Measurements from ENCODE around the gene CCDC172.
"Not testable (repeated sequence)": the region's sequence is repeated elsewhere in the genome, so short reads cannot be mapped to it uniquely, and the experiment has no call there.

The CCDC172 gene

GRCh38 chr10:116385994-116386809 lies 62.0 kb downstream of the CCDC172 start:
- H3K27ac ChIP-seq (ENCODE audit: low read depth, low read length) = no peak overlapping the region
- no peaks in the 10 kb centered on the region for H3K36me3 ChIP-seq (ENCODE audit: control insufficient read depth in 1 of 2, insufficient read depth in 2 of 2, low read length in 2 of 2)
- no peak overlapping the region for H3K4me3 ChIP-seq (ENCODE audit: low read depth in 1 of 2, low read length in 2 of 2)
- no peaks in the 10 kb centered on the region for H3K4me1 ChIP-seq (ENCODE audit: control insufficient read depth in 1 of 2, insufficient read depth in 2 of 2, low read length in 2 of 2)
- H3K9me3 ChIP-seq (ENCODE audit: control insufficient read depth in 1 of 2, low read length in 2 of 2) = no peaks in the 10 kb centered on the region
- no peaks in the 10 kb centered on the region for H3K27me3 ChIP-seq (ENCODE audit: control insufficient read depth in 1 of 2, insufficient read depth in 2 of 2, low read length in 2 of 2)
- no peak overlapping the region for H3K9ac ChIP-seq (ENCODE audit: low read depth in 1 of 2, low read length in 2 of 2)

- not testable (repeated sequence) for H3K27me3 ChIP-seq (ENCODE audit: control insufficient read depth in 1 of 2, insufficient read depth in 2 of 2, low read length in 2 of 2); H3K4me3 ChIP-seq (ENCODE audit: low read depth in 1 of 2, low read length in 2 of 2); H3K9ac ChIP-seq (ENCODE audit: low read depth in 1 of 2, low read length in 2 of 2); H3K4me1 ChIP-seq (ENCODE audit: control insufficient read depth in 1 of 2, insufficient read depth in 2 of 2, low read length in 2 of 2); H3K27ac ChIP-seq (ENCODE audit: low read depth, low read length); H3K36me3 ChIP-seq (ENCODE audit: control insufficient read depth in 1 of 2, insufficient read depth in 2 of 2, low read length in 2 of 2); H3K9me3 ChIP-seq (ENCODE audit: control insufficient read depth in 1 of 2, low read length in 2 of 2)
Measured at GRCh38 chr10:116393246-116393831, 69.1 kb downstream of the CCDC172 start.

GRCh38 chr10:116395223-116395985 lies 71.2 kb downstream of the CCDC172 start:
- no peak overlapping the region for H3K4me3 ChIP-seq (ENCODE audit: low read depth in 1 of 2, low read length in 2 of 2)
- H3K27ac ChIP-seq (ENCODE audit: low read depth, low read length) = no peak overlapping the region

GRCh38 chr10:116398224-116398623 lies 74.0 kb downstream of the CCDC172 start:
- Histone ChIP-seq H3K4me1 (ENCODE audit: control insufficient read depth in 1 of 2, insufficient read depth in 2 of 2, low read length in 2 of 2) (no peaks in the 10 kb centered on the region), H3K9ac (ENCODE audit: low read depth in 1 of 2, low read length in 2 of 2) (no peak overlapping the region), H3K27ac (ENCODE audit: low read depth, low read length) (no peak overlapping the region), H3K27me3 (ENCODE audit: control insufficient read depth in 1 of 2, insufficient read depth in 2 of 2, low read length in 2 of 2) (no peaks in the 10 kb centered on the region), H3K4me3 (ENCODE audit: low read depth in 1 of 2, low read length in 2 of 2) (no peak overlapping the region), H3K9me3 (ENCODE audit: control insufficient read depth in 1 of 2, low read length in 2 of 2) (no peaks in the 10 kb centered on the region), H3K36me3 (ENCODE audit: control insufficient read depth in 1 of 2, insufficient read depth in 2 of 2, low read length in 2 of 2) (no peaks in the 10 kb centered on the region)

More at GRCh38 chr10:116395223-116395985, 71.2 kb downstream of the CCDC172 start:
- H3K9me3 ChIP-seq (ENCODE audit: control insufficient read depth in 1 of 2, low read length in 2 of 2) = no peaks in the 10 kb centered on the region
- no peaks in the 10 kb centered on the region for H3K27me3 ChIP-seq (ENCODE audit: control insufficient read depth in 1 of 2, insufficient read depth in 2 of 2, low read length in 2 of 2)
- H3K36me3 ChIP-seq (ENCODE audit: control insufficient read depth in 1 of 2, insufficient read depth in 2 of 2, low read length in 2 of 2) = no peaks in the 10 kb centered on the region
- no peak overlapping the region for H3K9ac ChIP-seq (ENCODE audit: low read depth in 1 of 2, low read length in 2 of 2)
- no peaks in the 10 kb centered on the region for H3K4me1 ChIP-seq (ENCODE audit: control insufficient read depth in 1 of 2, insufficient read depth in 2 of 2, low read length in 2 of 2)

GRCh38 chr10:116402858-116403257 lies 78.6 kb downstream of the CCDC172 start:
- no peak overlapping the region for H3K4me3 ChIP-seq (ENCODE audit: low read depth in 1 of 2, low read length in 2 of 2)
- no peak overlapping the region for H3K27ac ChIP-seq (ENCODE audit: low read depth, low read length)
- no peaks in the 10 kb centered on the region for H3K9me3 ChIP-seq (ENCODE audit: control insufficient read depth in 1 of 2, low read length in 2 of 2)
- no peak overlapping the region for H3K9ac ChIP-seq (ENCODE audit: low read depth in 1 of 2, low read length in 2 of 2)
- H3K4me1 ChIP-seq (ENCODE audit: control insufficient read depth in 1 of 2, insufficient read depth in 2 of 2, low read length in 2 of 2) = no peaks in the 10 kb centered on the region
- H3K27me3 ChIP-seq (ENCODE audit: control insufficient read depth in 1 of 2, insufficient read depth in 2 of 2, low read length in 2 of 2) = no peaks in the 10 kb centered on the region
- no peaks in the 10 kb centered on the region for H3K36me3 ChIP-seq (ENCODE audit: control insufficient read depth in 1 of 2, insufficient read depth in 2 of 2, low read length in 2 of 2)

GRCh38 chr10:116403740-116404250 lies 79.5 kb downstream of the CCDC172 start:
- H3K27ac ChIP-seq (ENCODE audit: low read depth, low read length) = no peak overlapping the region
- no peak overlapping the region for H3K9ac ChIP-seq (ENCODE audit: low read depth in 1 of 2, low read length in 2 of 2)
- no peaks in the 10 kb centered on the region for H3K4me1 ChIP-seq (ENCODE audit: control insufficient read depth in 1 of 2, insufficient read depth in 2 of 2, low read length in 2 of 2)
- H3K9me3 ChIP-seq (ENCODE audit: control insufficient read depth in 1 of 2, low read length in 2 of 2) = no peaks in the 10 kb centered on the region
- no peaks in the 10 kb centered on the region for H3K27me3 ChIP-seq (ENCODE audit: control insufficient read depth in 1 of 2, insufficient read depth in 2 of 2, low read length in 2 of 2)
- no peaks in the 10 kb centered on the region for H3K36me3 ChIP-seq (ENCODE audit: control insufficient read depth in 1 of 2, insufficient read depth in 2 of 2, low read length in 2 of 2)
- no peak overlapping the region for H3K4me3 ChIP-seq (ENCODE audit: low read depth in 1 of 2, low read length in 2 of 2)

GRCh38 chr10:116408719-116409118 lies 84.5 kb downstream of the CCDC172 start:
- H3K36me3 ChIP-seq (ENCODE audit: control insufficient read depth in 1 of 2, insufficient read depth in 2 of 2, low read length in 2 of 2) = no peaks in the 10 kb centered on the region
- H3K27ac ChIP-seq (ENCODE audit: low read depth, low read length) = no peak overlapping the region
- H3K9ac ChIP-seq (ENCODE audit: low read depth in 1 of 2, low read length in 2 of 2) = no peak overlapping the region
- no peaks in the 10 kb centered on the region for H3K4me1 ChIP-seq (ENCODE audit: control insufficient read depth in 1 of 2, insufficient read depth in 2 of 2, low read length in 2 of 2)
- no peak overlapping the region for H3K4me3 ChIP-seq (ENCODE audit: low read depth in 1 of 2, low read length in 2 of 2)
- no peaks in the 10 kb centered on the region for H3K9me3 ChIP-seq (ENCODE audit: control insufficient read depth in 1 of 2, low read length in 2 of 2)
- no peaks in the 10 kb centered on the region for H3K27me3 ChIP-seq (ENCODE audit: control insufficient read depth in 1 of 2, insufficient read depth in 2 of 2, low read length in 2 of 2)

- H3K9ac ChIP-seq (ENCODE audit: low read depth in 1 of 2, low read length in 2 of 2) = no peak overlapping the region
- H3K27ac ChIP-seq (ENCODE audit: low read depth, low read length) = no peak overlapping the region
- no peaks in the 10 kb centered on the region for H3K4me1 ChIP-seq (ENCODE audit: control insufficient read depth in 1 of 2, insufficient read depth in 2 of 2, low read length in 2 of 2)
- no peaks in the 10 kb centered on the region for H3K36me3 ChIP-seq (ENCODE audit: control insufficient read depth in 1 of 2, insufficient read depth in 2 of 2, low read length in 2 of 2)
- H3K4me3 ChIP-seq (ENCODE audit: low read depth in 1 of 2, low read length in 2 of 2) = no peak overlapping the region
- H3K9me3 ChIP-seq (ENCODE audit: control insufficient read depth in 1 of 2, low read length in 2 of 2) = no peaks in the 10 kb centered on the region
- no peaks in the 10 kb centered on the region for H3K27me3 ChIP-seq (ENCODE audit: control insufficient read depth in 1 of 2, insufficient read depth in 2 of 2, low read length in 2 of 2)
Measured at GRCh38 chr10:116410351-116410750, 86.1 kb downstream of the CCDC172 start.

- no peak overlapping the region for H3K27ac ChIP-seq (ENCODE audit: low read depth, low read length)
- H3K9ac ChIP-seq (ENCODE audit: low read depth in 1 of 2, low read length in 2 of 2) = no peak overlapping the region
- no peaks in the 10 kb centered on the region for H3K9me3 ChIP-seq (ENCODE audit: control insufficient read depth in 1 of 2, low read length in 2 of 2)
- no peaks in the 10 kb centered on the region for H3K27me3 ChIP-seq (ENCODE audit: control insufficient read depth in 1 of 2, insufficient read depth in 2 of 2, low read length in 2 of 2)
- H3K4me1 ChIP-seq (ENCODE audit: control insufficient read depth in 1 of 2, insufficient read depth in 2 of 2, low read length in 2 of 2) = no peaks in the 10 kb centered on the region
- H3K4me3 ChIP-seq (ENCODE audit: low read depth in 1 of 2, low read length in 2 of 2) = no peak overlapping the region
- H3K36me3 ChIP-seq (ENCODE audit: control insufficient read depth in 1 of 2, insufficient read depth in 2 of 2, low read length in 2 of 2) = no peaks in the 10 kb centered on the region
Measured at GRCh38 chr10:116417821-116418220, 93.6 kb downstream of the CCDC172 start.

GRCh38 chr10:116418389-116418788 lies 94.1 kb downstream of the CCDC172 start:
- Histone ChIP-seq H3K4me3 (ENCODE audit: low read depth in 1 of 2, low read length in 2 of 2) (no peak overlapping the region), H3K36me3 (ENCODE audit: control insufficient read depth in 1 of 2, insufficient read depth in 2 of 2, low read length in 2 of 2) (no peaks in the 10 kb centered on the region)

More at GRCh38 chr10:116418389-116418788, 94.1 kb downstream of the CCDC172 start:
- Histone ChIP-seq H3K9ac (ENCODE audit: low read depth in 1 of 2, low read length in 2 of 2) (no peak overlapping the region), H3K9me3 (ENCODE audit: control insufficient read depth in 1 of 2, low read length in 2 of 2) (no peaks in the 10 kb centered on the region), H3K27me3 (ENCODE audit: control insufficient read depth in 1 of 2, insufficient read depth in 2 of 2, low read length in 2 of 2) (no peaks in the 10 kb centered on the region), H3K4me1 (ENCODE audit: control insufficient read depth in 1 of 2, insufficient read depth in 2 of 2, low read length in 2 of 2) (no peaks in the 10 kb centered on the region), H3K27ac (ENCODE audit: low read depth, low read length) (no peak overlapping the region)

Data from duodenal mucosa (tissue), 2 donors.